Testis (tissue), 2 donors: ENCODE data around the gene CD300LG.

ENCODE experiments used
- CTCF ChIP-seq, 3 experiments: fragments of 450-650 bp in 2 of 3; fragments of 200-600 bp in 1 of 3; sonication (generic) in 1 of 3; IDR thresholded peaks; one replicate each; pipeline ENCODE4 v1.5.1; 2016 to 2019; ENCODE audit warnings: antibody characterized with exemption in 3 of 3, mild to moderate bottlenecking in 2 of 3, moderate library complexity in 1 of 3
- POLR2A ChIP-seq: fragments of 450-650 bp; IDR thresholded peaks from one replicate; pipeline ENCODE4 v1.6.1; 2017; ENCODE audit warnings: antibody characterized with exemption, mild to moderate bottlenecking, moderate library complexity

GRCh38 chr17:43818966-43819365 is 28.0 kb upstream of the CD300LG start:
- TF ChIP-seq CTCF (IDR thresholded peaks at IDR 0.05) (no peak), POLR2A (no peak)
